HepG2 (cell line): ENCODE results near the gene SLC44A4. TPM values are rescaled to one million over a fixed set of nuclear protein-coding genes. Genes with fewer than 3 reads are reported as not detected.

Source experiments
- ADNP ChIP-seq: sonication (generic); formaldehyde crosslinking; IDR thresholded peaks from 2 replicates; pipeline ENCODE4 v1.4.0; 2020; ENCODE audit warnings: missing genetic modification reagents
- ARID2 ChIP-seq: sonication (generic); formaldehyde crosslinking; IDR thresholded peaks from 2 replicates; pipeline ENCODE4 v1.8.1; 2022; ENCODE audit warnings: mild to moderate bottlenecking, missing genetic modification reagents, borderline replicate concordance
- FOSL1 ChIP-seq: sonication (generic); formaldehyde crosslinking; IDR thresholded peaks from 2 replicates; pipeline ENCODE4 v1.9.0; 2021; ENCODE audit warnings: missing genetic modification reagents, borderline replicate concordance
- FOXO1 ChIP-seq: sonication (generic); formaldehyde crosslinking; IDR thresholded peaks from 2 replicates; pipeline ENCODE4 v1.4.0; 2020; ENCODE audit warnings: missing genetic modification reagents
- FOXP1 ChIP-seq, 2 experiments: fragments of 450-650 bp in 1 of 2; IDR thresholded peaks; 2 replicates each; pipeline ENCODE4 v1.6.1; 2017 to 2018; ENCODE audit warnings: antibody characterized with exemption in 1 of 2
- GABPB1 ChIP-seq: IDR thresholded peaks from 2 replicates; pipeline ENCODE4 v1.6.1; 2016; ENCODE audit warnings: mild to moderate bottlenecking, missing genetic modification reagents, moderate library complexity, missing compliant biosample characterization
- HMGA1 ChIP-seq: sonication (generic); formaldehyde crosslinking; conservative IDR thresholded peaks from 2 replicates; pipeline ENCODE4 v1.4.0; 2020; ENCODE audit warnings: missing genetic modification reagents
- MLXIP ChIP-seq: sonication (generic); formaldehyde crosslinking; IDR thresholded peaks from 2 replicates; pipeline ENCODE4 v1.9.0; 2021; ENCODE audit warnings: missing genetic modification reagents, borderline replicate concordance
- MTA3 ChIP-seq: sonication (generic); formaldehyde crosslinking; IDR thresholded peaks from 2 replicates; pipeline ENCODE4 v1.4.0; 2020; ENCODE audit warnings: missing genetic modification reagents
- MXD1 ChIP-seq: sonication (generic); formaldehyde crosslinking; IDR thresholded peaks from 2 replicates; pipeline ENCODE4 v1.4.0; 2020; ENCODE audit warnings: mild to moderate bottlenecking, missing genetic modification reagents
- NR2F1 ChIP-seq, 2 experiments: fragments of 450-650 bp in 1 of 2; formaldehyde crosslinking in 1 of 2; IDR thresholded peaks; 2 replicates each; pipeline versions ENCODE4 v1.5.0 to v1.6.1; 2016 to 2020; ENCODE audit warnings: mild to moderate bottlenecking in 1 of 2, missing compliant biosample characterization in 1 of 2, missing genetic modification reagents in 1 of 2, moderate library complexity in 1 of 2
- SMAD1 ChIP-seq: sonication (generic); formaldehyde crosslinking; IDR thresholded peaks from 2 replicates; pipeline ENCODE4 v1.4.0; 2020; ENCODE audit warnings: missing genetic modification reagents, low read depth, mild to moderate bottlenecking, borderline replicate concordance
- SP140L ChIP-seq: sonication (generic); formaldehyde crosslinking; IDR thresholded peaks from 2 replicates; pipeline ENCODE4 v1.4.0; 2020; ENCODE audit warnings: missing genetic modification reagents, borderline replicate concordance
- TAF1 ChIP-seq: sonication (generic); formaldehyde crosslinking; IDR thresholded peaks from 2 replicates; pipeline ENCODE4 v1.4.0; 2020; ENCODE audit warnings: missing genetic modification reagents
- TRAFD1 ChIP-seq: sonication (generic); formaldehyde crosslinking; IDR thresholded peaks from 2 replicates; pipeline ENCODE4 v1.5.1; 2020; ENCODE audit warnings: missing genetic modification reagents, mild to moderate bottlenecking, borderline replicate concordance
- ZBTB43 ChIP-seq: sonication (generic); formaldehyde crosslinking; conservative IDR thresholded peaks from 2 replicates; pipeline ENCODE4 v1.4.0; 2020; ENCODE audit warnings: missing genetic modification reagents
- ZEB1 ChIP-seq: IDR thresholded peaks from 2 replicates; pipeline ENCODE4 v1.6.1; 2012; ENCODE audit warnings: mild to moderate bottlenecking, low read depth, inconsistent platforms; ENCODE audit not compliant: insufficient replicate concordance
- ZFP91 ChIP-seq: sonication (generic); formaldehyde crosslinking; IDR thresholded peaks from 2 replicates; pipeline ENCODE4 v1.9.0; 2022; ENCODE audit warnings: missing genetic modification reagents, mild to moderate bottlenecking, borderline replicate concordance
- ZNF335 ChIP-seq: sonication (generic); formaldehyde crosslinking; IDR thresholded peaks from 2 replicates; pipeline ENCODE4 v1.4.0; 2020; ENCODE audit warnings: missing genetic modification reagents
- ZNF605 ChIP-seq: sonication (generic); formaldehyde crosslinking; IDR thresholded peaks from 2 replicates; pipeline ENCODE4 v1.8.0; 2022; ENCODE audit warnings: mild to moderate bottlenecking, missing genetic modification reagents
- ZZZ3 ChIP-seq: sonication (generic); formaldehyde crosslinking; IDR thresholded peaks from 2 replicates; pipeline ENCODE4 v1.4.0; 2020; ENCODE audit warnings: missing genetic modification reagents, mild to moderate bottlenecking, borderline replicate concordance
- polyA plus RNA-seq, 8 experiments: library from polyadenylated mRNA; depleted of rRNA in 3 of 8; stranded (reverse) in 7 of 8; unstranded in 1 of 8; fragments of >200 nt; fragmentation: Illumina TruSeq in 4 of 8; extraction: Trizol in 4 of 8; gene quantifications; 2 replicates each; pipeline versions ENCODE4 v1.2.1 to v1.2.3, GENCODE V29; 2011 to 2016; ENCODE audit warnings: low read depth in 4 of 8, missing spikeins in 1 of 8, mixed read lengths in 1 of 8; ENCODE audit not compliant: insufficient read depth in 1 of 8
- total RNA-seq, 5 experiments: library from RNA; depleted of rRNA; stranded (reverse); fragments of >200 nt; fragmentation: Illumina TruSeq; extraction: Trizol; gene quantifications; 2 replicates each; pipeline ENCODE4 v1.2.3, GENCODE V29; 2016; ENCODE audit warnings: low read depth in 1 of 5

Gene SLC44A4
- total and polyA plus RNA-seq, 2 of the 13 experiments (the other 11 are each of a cell fraction or from before 2014, with no cell fraction given) = 3.5 to 5.9 TPM

GRCh38 chr6:31901953-31902643 is 23.3 kb upstream of the SLC44A4 start, which contains the start of gene ZBTB12 (continued):
- TF ChIP-seq MLXIP (CRISPR knock-in tag) (no peak), FOXP1 (IDR thresholded peaks at IDR 0.05) (no peak), FOXP1 (CRISPR knock-in tag; IDR thresholded peaks at IDR 0.05) (no peak), FOXO1 (CRISPR knock-in tag) (no peak), GABPB1 (CRISPR knock-in tag) (peak; percentile 60), ADNP (no peak), ZZZ3 (CRISPR knock-in tag) (no peak), ZFP91 (CRISPR knock-in tag) (peak; percentile 89), TRAFD1 (CRISPR knock-in tag) (no peak), MTA3 (no peak), ZBTB43 (CRISPR knock-in tag) (0 out of 2 replicates have a peak, but pooled peaks have one; percentile 13), ARID2 (CRISPR knock-in tag) (no peak), MXD1 (CRISPR knock-in tag) (peak; percentile 25; the same call in 1 of the 2 replicates), ZNF335 (CRISPR knock-in tag) (no peak), TAF1 (CRISPR knock-in tag) (peak; percentile 55), HMGA1 (CRISPR knock-in tag) (no peak), FOSL1 (CRISPR knock-in tag) (no peak), ZEB1 (peak; percentile 28), ZNF605 (CRISPR knock-in tag) (peak; percentile 90), SP140L (CRISPR knock-in tag) (no peak), SMAD1 (CRISPR knock-in tag) (no peak), NR2F1 (CRISPR knock-in tag; IDR thresholded peaks at IDR 0.05) (peak in 1 of 2 experiments; percentile 36; a peak in 1 of 4 replicates)
